Measurements from ENCODE around the gene RAPSN. TPM values are rescaled to one million over a fixed set of nuclear protein-coding genes. Genes with fewer than 3 reads are reported as not detected.

The RAPSN gene
- total and polyA plus RNA-seq, 2 donors (not counting 3 experiments of a cell fraction or from before 2014, with no cell fraction given) = 0.18 to 1.6 TPM

DNA sequence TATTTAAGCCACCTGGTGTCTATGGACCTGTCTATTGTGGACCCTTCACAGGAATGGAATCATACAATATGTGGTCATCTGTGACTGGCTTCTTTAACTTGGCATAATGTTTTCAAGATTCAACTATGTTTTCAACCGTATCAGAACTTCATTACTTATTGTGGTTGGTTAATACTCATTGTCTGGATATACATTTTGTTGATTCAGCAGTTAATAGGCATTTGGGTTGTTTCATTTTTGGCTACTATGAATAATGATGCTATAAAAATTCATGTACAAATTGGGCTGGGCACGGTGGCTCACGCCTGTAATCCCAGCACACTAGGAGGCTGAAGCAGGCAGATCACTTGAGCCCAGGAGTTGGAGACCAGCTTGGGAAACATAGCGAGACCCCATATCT is 2.5 kb upstream of the RAPSN start:
- Histone ChIP-seq H2AFZ (ENCODE audit: low read depth, low read length) (no peak overlapping the region), H3K4me3 (replicated peaks in 1 of 3; ENCODE audit: insufficient read depth in 1 of 3, low read depth in 1 of 3, low read length in 3 of 3) (no peak overlapping the region), H3K27me3 (ENCODE audit: control insufficient read depth in 2 of 2, insufficient read depth in 2 of 2, low read length in 2 of 2) (no peaks in the 10 kb centered on the region), H3K27ac (ENCODE audit: insufficient read depth, low read depth, low read length) (no peak overlapping the region), H3K4me2 (ENCODE audit: insufficient read depth, low read length) (no peak overlapping the region), H3K4me1 (ENCODE audit: control insufficient read depth, extremely low read depth, insufficient read depth, low read length) (no peaks in the 10 kb centered on the region), H3K9ac (replicated peaks; ENCODE audit: extremely low read depth, insufficient read depth, low read length) (no peak overlapping the region), H4K20me1 (replicated peaks; ENCODE audit: control insufficient read depth, extremely low read depth, insufficient read depth, low read length) (no peaks in the 10 kb centered on the region), H3K9me3 (replicated peaks; ENCODE audit: control insufficient read depth, insufficient read depth, low read length) (no peaks in the 10 kb centered on the region), H3K79me2 (ENCODE audit: control insufficient read depth, insufficient read depth, low read length) (no peaks in the 10 kb centered on the region), H3K9me1 (replicated peaks; ENCODE audit: control insufficient read depth, extremely low read depth, insufficient read depth, low read length) (no peaks in the 10 kb centered on the region), H3K36me3 (ENCODE audit: control insufficient read depth in 2 of 2, extremely low read depth in 1 of 2, insufficient read depth in 2 of 2, low read length in 2 of 2) (peaks cover 0 to 2% of the 10 kb centered on the region in 2 experiments)
- intact Hi-C loops (cut with micrococcal nuclease) (no loop called here), dilution Hi-C loops (cut with MboI; ENCODE audit: extremely low pct_ligation_motif_present, low sequenced_read_pairs) (no loop called here)
- TF ChIP-seq, protein P1, sequence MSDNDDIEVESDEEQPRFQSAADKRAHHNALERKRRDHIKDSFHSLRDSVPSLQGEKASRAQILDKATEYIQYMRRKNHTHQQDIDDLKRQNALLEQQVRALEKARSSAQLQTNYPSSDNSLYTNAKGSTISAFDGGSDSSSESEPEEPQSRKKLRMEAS (IDR thresholded peaks at IDR 0.05; ENCODE audit: insufficient read depth, insufficient read length) = no peak
- no peak for TF ChIP-seq JUN (IDR thresholded peaks at IDR 0.05; ENCODE audit: borderline replicate concordance, insufficient read depth, insufficient read length, low read depth)
- TF ChIP-seq POLR2A (IDR thresholded peaks at IDR 0.05; ENCODE audit: low read depth, low read length) = no peak
- no peak for TF ChIP-seq GATA2 (IDR thresholded peaks at IDR 0.05; ENCODE audit: insufficient read depth, insufficient read length, low read depth, low read length)
- TF ChIP-seq, protein P2, sequence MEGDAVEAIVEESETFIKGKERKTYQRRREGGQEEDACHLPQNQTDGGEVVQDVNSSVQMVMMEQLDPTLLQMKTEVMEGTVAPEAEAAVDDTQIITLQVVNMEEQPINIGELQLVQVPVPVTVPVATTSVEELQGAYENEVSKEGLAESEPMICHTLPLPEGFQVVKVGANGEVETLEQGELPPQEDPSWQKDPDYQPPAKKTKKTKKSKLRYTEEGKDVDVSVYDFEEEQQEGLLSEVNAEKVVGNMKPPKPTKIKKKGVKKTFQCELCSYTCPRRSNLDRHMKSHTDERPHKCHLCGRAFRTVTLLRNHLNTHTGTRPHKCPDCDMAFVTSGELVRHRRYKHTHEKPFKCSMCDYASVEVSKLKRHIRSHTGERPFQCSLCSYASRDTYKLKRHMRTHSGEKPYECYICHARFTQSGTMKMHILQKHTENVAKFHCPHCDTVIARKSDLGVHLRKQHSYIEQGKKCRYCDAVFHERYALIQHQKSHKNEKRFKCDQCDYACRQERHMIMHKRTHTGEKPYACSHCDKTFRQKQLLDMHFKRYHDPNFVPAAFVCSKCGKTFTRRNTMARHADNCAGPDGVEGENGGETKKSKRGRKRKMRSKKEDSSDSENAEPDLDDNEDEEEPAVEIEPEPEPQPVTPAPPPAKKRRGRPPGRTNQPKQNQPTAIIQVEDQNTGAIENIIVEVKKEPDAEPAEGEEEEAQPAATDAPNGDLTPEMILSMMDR (IDR thresholded peaks at IDR 0.05; ENCODE audit: extremely low read depth in 1 of 2, insufficient read depth in 1 of 2, low read depth in 1 of 2, low read length in 2 of 2) = no peak
- no peak for TF ChIP-seq FOS (IDR thresholded peaks at IDR 0.05; ENCODE audit: borderline replicate concordance, insufficient read depth, low read length)
- no peak for TF ChIP-seq POLR2AphosphoS5 (IDR thresholded peaks at IDR 0.05; ENCODE audit: insufficient read depth, low read depth, low read length)
- TF ChIP-seq EZH2 (IDR thresholded peaks at IDR 0.05; ENCODE audit: borderline replicate concordance, low read depth, low read length, severe bottlenecking) = no peak
- no peak for TF ChIP-seq MYC (IDR thresholded peaks at IDR 0.05; ENCODE audit: low read depth, low read length)
- BruUV-seq (replicated peaks) = no TSS peak
- POLR2A ChIA-PET = no interaction called here
- DNase-seq (ENCODE audit: low read depth, low spot score) (no peak), FAIRE-seq (no peak)
- CTCF ChIA-PET = no interaction called here

Data from endothelial cell of umbilical vein (primary cell).